Measurements from ENCODE around the gene ILF3. TPM values are rescaled to one million over a fixed set of nuclear protein-coding genes. Genes with fewer than 3 reads are reported as not detected.
A peak's percentile ranks its signal among the peaks of the same experiment; 100 is the strongest.

ILF3 gene
- total RNA-seq, 2 donors from 2014 or later = 143 to 271 TPM

DNA sequence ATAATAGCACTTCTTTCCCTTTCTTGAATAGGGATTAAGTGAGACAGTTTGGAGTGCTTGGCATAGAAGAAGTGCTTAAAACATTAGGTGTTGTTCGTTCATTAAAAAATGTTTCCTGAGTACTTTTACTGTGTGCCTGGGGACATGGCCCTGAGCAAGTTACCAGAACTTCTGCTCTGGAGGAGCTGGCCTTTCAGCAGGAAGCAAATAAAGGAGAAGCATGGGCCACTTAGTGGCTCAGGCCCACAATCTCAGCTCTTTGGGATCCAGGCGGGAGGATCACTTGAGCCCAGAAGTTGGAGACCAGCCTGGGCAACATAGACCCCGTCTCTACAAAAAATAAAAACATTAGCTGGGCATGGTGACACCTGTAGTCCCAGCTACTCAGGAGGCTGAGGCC lies 69.4 kb downstream of the ILF3 start:
- H3K9me3 ChIP-seq = no peaks in the 10 kb centered on the region
- no peak overlapping the region for H3K9ac ChIP-seq (ENCODE audit: low read depth in 2 of 2, low read length in 2 of 2)
- TF ChIP-seq, protein P1, sequence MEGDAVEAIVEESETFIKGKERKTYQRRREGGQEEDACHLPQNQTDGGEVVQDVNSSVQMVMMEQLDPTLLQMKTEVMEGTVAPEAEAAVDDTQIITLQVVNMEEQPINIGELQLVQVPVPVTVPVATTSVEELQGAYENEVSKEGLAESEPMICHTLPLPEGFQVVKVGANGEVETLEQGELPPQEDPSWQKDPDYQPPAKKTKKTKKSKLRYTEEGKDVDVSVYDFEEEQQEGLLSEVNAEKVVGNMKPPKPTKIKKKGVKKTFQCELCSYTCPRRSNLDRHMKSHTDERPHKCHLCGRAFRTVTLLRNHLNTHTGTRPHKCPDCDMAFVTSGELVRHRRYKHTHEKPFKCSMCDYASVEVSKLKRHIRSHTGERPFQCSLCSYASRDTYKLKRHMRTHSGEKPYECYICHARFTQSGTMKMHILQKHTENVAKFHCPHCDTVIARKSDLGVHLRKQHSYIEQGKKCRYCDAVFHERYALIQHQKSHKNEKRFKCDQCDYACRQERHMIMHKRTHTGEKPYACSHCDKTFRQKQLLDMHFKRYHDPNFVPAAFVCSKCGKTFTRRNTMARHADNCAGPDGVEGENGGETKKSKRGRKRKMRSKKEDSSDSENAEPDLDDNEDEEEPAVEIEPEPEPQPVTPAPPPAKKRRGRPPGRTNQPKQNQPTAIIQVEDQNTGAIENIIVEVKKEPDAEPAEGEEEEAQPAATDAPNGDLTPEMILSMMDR (IDR thresholded peaks at IDR 0.05) = no peak
- no peaks in the 10 kb centered on the region for H3K27me3 ChIP-seq
- intact Hi-C loops (cut with DNase I) = no loop called here
- DNase-seq = no peak
- H3K4me1 ChIP-seq = peaks cover 19% of the 10 kb centered on the region
- no peaks in the 10 kb centered on the region for H3K36me3 ChIP-seq
- H3K27ac ChIP-seq = no peak overlapping the region
- no peak overlapping the region for H3K4me3 ChIP-seq

DNA sequence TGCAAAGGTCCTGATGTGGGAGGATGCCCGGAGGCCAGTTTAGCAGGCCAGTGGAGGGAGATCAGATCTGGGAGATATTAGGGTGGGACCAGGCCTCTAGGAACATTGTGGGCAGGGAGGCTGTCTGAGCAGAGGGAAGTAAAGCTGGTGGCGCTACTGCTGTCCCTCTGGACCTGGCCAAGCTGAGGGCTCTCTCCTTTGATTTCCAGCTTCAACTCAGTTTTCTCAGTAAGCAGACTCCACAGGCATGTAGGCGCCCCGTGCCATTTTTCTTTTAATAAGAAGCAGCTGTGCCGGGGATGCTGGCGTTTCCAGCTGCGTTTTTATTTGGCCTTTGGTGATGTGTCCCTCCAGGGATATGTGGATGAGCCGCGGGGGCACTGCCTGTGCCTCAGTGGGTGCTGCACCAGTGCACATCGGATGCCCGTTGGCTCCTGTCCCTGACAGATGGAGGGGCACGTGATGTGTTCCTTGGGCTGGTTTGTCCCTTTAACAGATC lies 70.5 kb downstream of the ILF3 start:
- no peak for DNase-seq
- no peak overlapping the region for H3K27ac ChIP-seq

DNA sequence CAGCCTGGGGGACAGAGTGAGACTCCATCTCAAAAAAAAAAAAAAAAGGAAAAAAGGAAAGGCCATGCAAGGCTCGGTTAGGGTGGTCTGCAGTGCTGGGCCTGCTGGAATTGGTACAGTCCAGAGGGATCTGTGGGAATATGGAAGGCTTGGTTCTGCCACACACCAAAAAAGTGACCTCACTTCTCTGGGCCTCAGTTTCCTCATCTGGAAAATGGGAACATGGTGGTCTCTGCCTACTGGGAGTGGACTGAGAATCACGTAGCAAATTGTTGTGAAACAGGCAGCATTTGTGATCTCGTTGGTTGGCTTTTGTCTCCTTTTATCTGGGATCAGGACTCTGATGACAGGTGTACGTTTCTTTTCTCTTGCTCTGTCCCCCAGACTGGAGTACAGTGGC lies 71.3 kb downstream of the ILF3 start:
- TF ChIP-seq, protein P1 (IDR thresholded peaks at IDR 0.05) = no peak
- intact Hi-C loops (cut with DNase I) = no loop called here
- peak overlapping the region in 1 of 2 donors; percentile 68 for H3K9ac ChIP-seq (ENCODE audit: low read depth in 2 of 2, low read length in 2 of 2)
- H3K36me3 ChIP-seq = no peaks in the 10 kb centered on the region
- H3K27ac ChIP-seq = peak overlapping the region; percentile 44
- no peak for DNase-seq
- peaks cover 11% of the 10 kb centered on the region for H3K4me1 ChIP-seq
- no peaks in the 10 kb centered on the region for H3K9me3 ChIP-seq
- no peaks in the 10 kb centered on the region for H3K27me3 ChIP-seq
- H3K4me3 ChIP-seq = no peak overlapping the region

More for the DNA sequence above, 70.5 kb downstream of the ILF3 start:
- Histone ChIP-seq H3K4me1 (peaks cover 19% of the 10 kb centered on the region), H3K9ac (ENCODE audit: low read depth in 2 of 2, low read length in 2 of 2) (peak overlapping the region in 1 of 2 donors; percentile 12), H3K9me3 (no peaks in the 10 kb centered on the region), H3K36me3 (no peaks in the 10 kb centered on the region), H3K27me3 (no peaks in the 10 kb centered on the region), H3K4me3 (no peak overlapping the region)
- intact Hi-C loops (cut with DNase I) = no loop called here
- TF ChIP-seq, protein P1 (IDR thresholded peaks at IDR 0.05) = no peak

DNA sequence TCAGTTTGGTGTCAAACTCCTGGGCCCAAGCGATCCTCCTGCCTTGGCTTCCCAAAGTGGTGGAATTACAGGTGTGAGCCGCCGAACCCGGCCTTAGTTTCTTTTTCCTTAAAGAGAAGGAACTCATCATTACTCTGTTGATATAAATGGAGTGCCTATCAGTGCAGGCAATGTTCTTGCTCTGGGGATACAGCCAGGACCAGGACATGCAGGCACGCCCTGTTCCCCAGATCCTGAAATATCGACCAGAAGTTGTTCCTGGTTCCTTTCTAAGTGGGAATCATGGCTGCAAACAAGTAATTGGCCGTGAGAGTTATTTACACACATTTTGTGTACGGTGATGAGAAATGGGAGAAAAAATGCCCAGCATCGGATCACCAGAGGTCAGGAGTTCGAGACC lies 72.1 kb downstream of the ILF3 start:
- TF ChIP-seq, protein P1 (IDR thresholded peaks at IDR 0.05) = no peak
- Histone ChIP-seq H3K9ac (ENCODE audit: low read depth in 2 of 2, low read length in 2 of 2) (peak overlapping the region in 1 of 2 donors; percentile 66), H3K4me1 (peaks cover 16% of the 10 kb centered on the region), H3K9me3 (no peaks in the 10 kb centered on the region), H3K27me3 (no peaks in the 10 kb centered on the region), H3K27ac (peak overlapping the region; percentile 44), H3K4me3 (no peak overlapping the region), H3K36me3 (no peaks in the 10 kb centered on the region)
- intact Hi-C loops (cut with DNase I) = no loop called here
- no peak for DNase-seq

DNA sequence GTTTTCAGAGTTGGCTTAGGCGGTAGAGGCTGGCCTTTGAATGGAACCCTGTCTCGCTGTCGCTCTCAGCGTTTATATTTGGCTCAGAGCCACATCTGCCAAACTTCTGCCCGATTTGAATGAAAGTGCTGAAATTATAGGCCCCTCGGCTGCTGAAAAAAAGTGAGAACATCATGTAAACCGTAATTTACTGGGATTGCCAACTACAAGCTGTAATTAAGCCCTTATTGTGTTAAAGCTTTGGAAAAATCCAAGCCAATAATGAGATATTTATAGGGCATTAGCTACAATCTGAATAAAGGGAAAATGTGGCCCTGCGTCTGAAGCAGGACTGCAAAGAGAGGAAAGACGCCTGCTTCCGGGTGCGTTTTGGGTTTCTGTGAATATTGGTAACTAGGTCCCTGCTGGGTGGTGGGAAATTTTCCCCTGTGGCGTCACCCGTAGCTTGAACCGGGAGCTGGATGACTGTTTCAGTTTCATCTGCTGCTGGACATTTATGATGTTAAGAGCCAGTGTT lies 73.6 kb downstream of the ILF3 start:
- TF ChIP-seq, protein P1 (IDR thresholded peaks at IDR 0.05) = no peak
- Histone ChIP-seq H3K27ac (no peak overlapping the region), H3K36me3 (no peaks in the 10 kb centered on the region), H3K4me1 (peaks cover 23% of the 10 kb centered on the region), H3K9me3 (no peaks in the 10 kb centered on the region), H3K27me3 (no peaks in the 10 kb centered on the region), H3K4me3 (no peak overlapping the region), H3K9ac (ENCODE audit: low read depth in 2 of 2, low read length in 2 of 2) (peak overlapping the region in 1 of 2 donors; percentile 66)
- intact Hi-C loops (cut with DNase I) = no loop called here
- no peak for DNase-seq
